HUES6 (cell line): ENCODE measurements around the gene H1-8.
A peak's percentile ranks its signal among the peaks of the same experiment; 100 is the strongest.
"Not testable (repeated sequence)": the region's sequence is repeated elsewhere in the genome, so short reads cannot be mapped to it uniquely, and the experiment has no call there.

Experiments
- H3K27ac ChIP-seq: 2 replicates; pipeline ENCODE4 v1.7.0; 2013; ENCODE audit warnings: low read depth, mild to moderate bottlenecking, low read length, inconsistent platforms
- H3K27me3 ChIP-seq: 2 replicates; pipeline ENCODE4 v1.6.1; 2013; ENCODE audit warnings: low read length; ENCODE audit not compliant: control insufficient read depth, insufficient read depth
- H3K36me3 ChIP-seq: 2 replicates; pipeline ENCODE4 v1.6.1; 2013; ENCODE audit warnings: low read length; ENCODE audit not compliant: control insufficient read depth, insufficient read depth
- H3K4me1 ChIP-seq: 2 replicates; pipeline ENCODE4 v1.6.1; 2013; ENCODE audit warnings: low read length; ENCODE audit not compliant: control insufficient read depth, insufficient read depth
- H3K4me3 ChIP-seq: 2 replicates; pipeline ENCODE4 v1.5.1; 2013; ENCODE audit warnings: low read depth, low read length
- H3K9ac ChIP-seq: one replicate; pipeline ENCODE4 v1.6.1; 2013; ENCODE audit warnings: mild to moderate bottlenecking, low read length
- H3K9me3 ChIP-seq: 2 replicates; pipeline ENCODE4 v1.6.1; 2013; ENCODE audit warnings: low read depth, low read length; ENCODE audit not compliant: control insufficient read depth, insufficient read depth

The H1-8 gene

GRCh38 chr3:129543156-129543790, at the start of gene H1-8:
H1-8 (plus strand) TSS chr3:129543175; CDS start chr3:129543219, 44 bp downstream.
- Histone ChIP-seq H3K4me1 (peaks cover 22% of the 10 kb centered on the region), H3K9me3 (no peaks in the 10 kb centered on the region), H3K36me3 (no peaks in the 10 kb centered on the region), H3K27me3 (no peaks in the 10 kb centered on the region), H3K27ac (no peak within 1 kb of the TSS), H3K4me3 (no peak within 1 kb of the TSS), H3K9ac (no peak within 1 kb of the TSS)

- no peak overlapping the region for H3K4me3 ChIP-seq
- H3K27ac ChIP-seq: no peak overlapping the region
- no peak overlapping the region for H3K9ac ChIP-seq
- H3K36me3 ChIP-seq: peaks cover 17% of the 10 kb centered on the region
- H3K4me1 ChIP-seq: peaks cover 29% of the 10 kb centered on the region
- no peaks in the 10 kb centered on the region for H3K9me3 ChIP-seq
- H3K27me3 ChIP-seq: no peaks in the 10 kb centered on the region
Measured at GRCh38 chr3:129493206-129493605, 49.8 kb upstream of the H1-8 start.

- Histone ChIP-seq H3K9ac (peak overlapping the region; percentile 56), H3K36me3 (peaks cover 15% of the 10 kb centered on the region), H3K27ac (peak overlapping the region; percentile 46; the same call in 1 of the 2 replicates), H3K4me1 (peaks cover 35% of the 10 kb centered on the region)
- not testable (repeated sequence) for H3K27me3 ChIP-seq, H3K4me3 ChIP-seq, H3K9me3 ChIP-seq
Measured at GRCh38 chr3:129494499-129494898, 48.5 kb upstream of the H1-8 start.

- Histone ChIP-seq H3K27ac (peak overlapping the region; percentile 85; the same call in 1 of the 2 replicates), H3K9ac (peak overlapping the region; percentile 81), H3K36me3 (peaks cover 19% of the 10 kb centered on the region), H3K4me1 (peaks cover 35% of the 10 kb centered on the region)
- not testable (repeated sequence) for H3K4me3 ChIP-seq, H3K9me3 ChIP-seq, H3K27me3 ChIP-seq
Measured at GRCh38 chr3:129495006-129495639, 47.9 kb upstream of the H1-8 start.

- Histone ChIP-seq H3K9ac (peak overlapping the region; percentile 46), H3K4me1 (peaks cover 35% of the 10 kb centered on the region), H3K36me3 (peaks cover 27% of the 10 kb centered on the region)
- not testable (repeated sequence) for H3K27ac ChIP-seq, H3K4me3 ChIP-seq, H3K9me3 ChIP-seq, H3K27me3 ChIP-seq
Measured at GRCh38 chr3:129497876-129498275, 45.1 kb upstream of the H1-8 start.

GRCh38 chr3:129498603-129499488, 44.1 kb upstream of the H1-8 start:
- Histone ChIP-seq H3K36me3 (peaks cover 33% of the 10 kb centered on the region), H3K4me1 (peaks cover 33% of the 10 kb centered on the region)
- not testable (repeated sequence) for H3K9ac ChIP-seq, H3K27me3 ChIP-seq, H3K4me3 ChIP-seq, H3K27ac ChIP-seq, H3K9me3 ChIP-seq

GRCh38 chr3:129499604-129500333, 43.2 kb upstream of the H1-8 start:
- Histone ChIP-seq H3K4me1 (peaks cover 24% of the 10 kb centered on the region), H3K36me3 (peaks cover 42% of the 10 kb centered on the region)
- not testable (repeated sequence) for H3K9ac ChIP-seq, H3K4me3 ChIP-seq, H3K27ac ChIP-seq, H3K9me3 ChIP-seq, H3K27me3 ChIP-seq

- H3K27ac ChIP-seq: no peak overlapping the region
- peaks cover 48% of the 10 kb centered on the region for H3K36me3 ChIP-seq
- peaks cover 21% of the 10 kb centered on the region for H3K4me1 ChIP-seq
- no peaks in the 10 kb centered on the region for H3K9me3 ChIP-seq
- H3K9ac ChIP-seq: no peak overlapping the region
- H3K27me3 ChIP-seq: no peaks in the 10 kb centered on the region
- no peak overlapping the region for H3K4me3 ChIP-seq
Measured at GRCh38 chr3:129500334-129500658, 42.7 kb upstream of the H1-8 start.

- Histone ChIP-seq H3K4me3 (no peak overlapping the region), H3K9me3 (no peaks in the 10 kb centered on the region), H3K36me3 (peaks cover 50% of the 10 kb centered on the region), H3K9ac (no peak overlapping the region), H3K4me1 (peaks cover 15% of the 10 kb centered on the region; the same call in 1 of the 2 replicates), H3K27me3 (no peaks in the 10 kb centered on the region), H3K27ac (no peak overlapping the region)
Measured at GRCh38 chr3:129501630-129502029, 41.3 kb upstream of the H1-8 start.

GRCh38 chr3:129502641-129503408, 40.1 kb upstream of the H1-8 start:
- Histone ChIP-seq H3K27ac (no peak overlapping the region), H3K9me3 (no peaks in the 10 kb centered on the region), H3K27me3 (no peaks in the 10 kb centered on the region), H3K4me1 (peaks cover 15% of the 10 kb centered on the region; the same call in 1 of the 2 replicates), H3K4me3 (no peak overlapping the region), H3K36me3 (peaks cover 56% of the 10 kb centered on the region), H3K9ac (no peak overlapping the region)
